ENCODE results near the gene METTL9.

The METTL9 gene

GRCh38 chr16:21703589-21704174 is 104.3 kb downstream of the METTL9 start:
- no peak for DNase-seq

- DNase-seq, result no peak
Observed at GRCh38 chr16:21704266-21704665, 104.9 kb downstream of the METTL9 start.

DNA sequence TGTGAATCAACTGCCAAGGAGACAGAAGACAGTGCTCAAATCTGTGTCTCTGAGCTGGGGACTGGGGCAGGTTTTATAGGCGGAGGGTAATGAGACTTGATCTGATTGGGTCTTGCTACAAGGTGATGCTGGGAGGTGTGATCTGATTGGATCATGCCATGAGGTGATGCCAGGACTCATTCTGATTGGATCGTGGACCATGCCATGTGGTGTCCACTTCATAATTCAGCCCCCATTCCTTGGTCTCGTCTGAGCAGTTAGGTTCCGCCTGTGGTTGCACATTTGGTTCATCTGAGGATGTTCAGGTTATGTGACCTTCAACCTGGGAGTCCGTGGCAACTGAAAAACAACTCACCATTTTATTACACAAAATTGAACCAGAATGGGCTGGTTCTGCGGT is 105.4 kb downstream of the METTL9 start:
- DNase-seq, result no peak

All from anterior cingulate cortex (tissue), 58 donors.